Lung microvascular endothelial cell (primary cell): ENCODE measurements around the gene THOC7. TPM values are rescaled to one million over a fixed set of nuclear protein-coding genes. Genes with fewer than 3 reads are reported as not detected.

ENCODE experiments used
- DNase-seq, 2 donors: peaks; one replicate each; pipeline versions ENCODE4 v3.0.0 to v3.0.0-alpha.2; 2010; ENCODE audit warnings: low read depth in 2 of 2
- total RNA-seq: library from RNA; depleted of rRNA; stranded (reverse); fragments of >200 nt; gene quantifications from 2 replicates; pipeline ENCODE4 v1.2.1, GENCODE V29; 2014

Gene THOC7
- total RNA-seq, 1 donor from 2014 or later, result 30.0 TPM

GRCh38 chr3:63878394-63879060 lies 14.9 kb upstream of the THOC7 start:
- no peak for DNase-seq

GRCh38 chr3:63877737-63878393 lies 14.3 kb upstream of the THOC7 start:
- peak in 1 of 2 donors; percentile 8 for DNase-seq

GRCh38 chr3:63876260-63876659 lies 12.7 kb upstream of the THOC7 start:
- DNase-seq, result no peak

- no peak for DNase-seq
These were observed 11.9 kb upstream of the THOC7 start for GRCh38 chr3:63875510-63875909.

GRCh38 chr3:63874769-63875168 lies 11.2 kb upstream of the THOC7 start:
- DNase-seq, result no peak

GRCh38 chr3:63872135-63872924 lies 8.7 kb upstream of the THOC7 start:
- peak in 1 of 2 donors; percentile 21 for DNase-seq

- DNase-seq, result peak; percentile 12 to 41
These were observed 7.0 kb upstream of the THOC7 start for GRCh38 chr3:63870615-63871005.

GRCh38 chr3:63869940-63870614 lies 6.5 kb upstream of the THOC7 start:
- no peak for DNase-seq

- no peak for DNase-seq
These were observed 3.6 kb upstream of the THOC7 start for GRCh38 chr3:63867225-63867624.

- peak in 1 of 2 donors; percentile 9 for DNase-seq
These were observed 1.3 kb upstream of the THOC7 start for GRCh38 chr3:63864965-63865327.

GRCh38 chr3:63864008-63864964 lies 681 bp upstream of the THOC7 start:
- peak; percentile 22 to 37 for DNase-seq

- DNase-seq, result no peak
These were observed 828 bp downstream of the THOC7 start for GRCh38 chr3:63862804-63863149.

GRCh38 chr3:63861306-63861705 lies 2.3 kb downstream of the THOC7 start:
- no peak for DNase-seq

GRCh38 chr3:63860776-63861175 lies 2.8 kb downstream of the THOC7 start:
- no peak for DNase-seq

GRCh38 chr3:63857311-63857710 lies 6.3 kb downstream of the THOC7 start:
- DNase-seq, result peak in 1 of 2 donors; percentile 24

- no peak for DNase-seq
These were observed 8.2 kb downstream of the THOC7 start for GRCh38 chr3:63855333-63855940.

GRCh38 chr3:63853106-63853505 lies 10.5 kb downstream of the THOC7 start:
- no peak for DNase-seq

- no peak for DNase-seq
These were observed 12.3 kb downstream of the THOC7 start for GRCh38 chr3:63851287-63851686.

- no peak for DNase-seq
These were observed 14.4 kb downstream of the THOC7 start for GRCh38 chr3:63849175-63849574.

GRCh38 chr3:63847718-63848450 lies 15.7 kb downstream of the THOC7 start:
- DNase-seq, result no peak
